ENCODE data around the gene ZNF22.
A peak's percentile ranks its signal among the peaks of the same experiment; 100 is the strongest.

Gene ZNF22

DNA sequence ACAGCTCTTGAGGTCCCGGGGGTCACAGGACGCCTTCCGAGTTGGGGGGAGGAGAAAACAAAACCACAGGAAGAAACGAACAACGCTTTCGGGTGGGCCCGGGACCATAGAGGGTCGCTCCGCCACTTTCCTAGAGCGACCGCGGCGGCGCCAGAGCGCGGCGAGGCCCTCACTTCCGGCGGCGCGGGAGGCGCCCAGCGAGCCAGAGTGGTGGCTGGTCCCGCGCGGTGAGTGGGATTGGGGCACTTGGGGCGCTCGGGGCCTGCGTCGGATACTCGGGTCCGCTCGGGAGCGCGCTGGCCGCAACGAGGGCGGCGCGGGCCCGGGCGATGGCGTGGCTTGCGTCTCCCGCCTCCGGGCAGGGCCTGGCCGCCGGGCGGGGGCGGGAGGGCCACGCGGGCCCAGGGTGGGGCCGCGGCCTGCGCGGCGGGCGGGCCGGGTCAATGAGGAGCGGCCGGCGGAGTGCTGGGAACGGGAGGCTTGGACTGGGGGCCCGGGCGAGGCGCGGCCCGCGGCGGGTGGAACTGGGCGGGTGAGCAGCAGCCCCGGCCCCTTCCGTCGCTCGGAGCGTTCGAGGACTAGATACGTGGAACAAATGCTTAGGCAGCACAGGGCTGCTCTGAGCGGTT lies at the start of gene ZNF22:
TSS of gene ZNF22 (plus strand) at position 172 of the 629 bp plus-strand sequence. CDS start 2,446 bp downstream, outside the sequence.
- DNase-seq (ENCODE audit: low read depth): peak; percentile 53

DNA sequence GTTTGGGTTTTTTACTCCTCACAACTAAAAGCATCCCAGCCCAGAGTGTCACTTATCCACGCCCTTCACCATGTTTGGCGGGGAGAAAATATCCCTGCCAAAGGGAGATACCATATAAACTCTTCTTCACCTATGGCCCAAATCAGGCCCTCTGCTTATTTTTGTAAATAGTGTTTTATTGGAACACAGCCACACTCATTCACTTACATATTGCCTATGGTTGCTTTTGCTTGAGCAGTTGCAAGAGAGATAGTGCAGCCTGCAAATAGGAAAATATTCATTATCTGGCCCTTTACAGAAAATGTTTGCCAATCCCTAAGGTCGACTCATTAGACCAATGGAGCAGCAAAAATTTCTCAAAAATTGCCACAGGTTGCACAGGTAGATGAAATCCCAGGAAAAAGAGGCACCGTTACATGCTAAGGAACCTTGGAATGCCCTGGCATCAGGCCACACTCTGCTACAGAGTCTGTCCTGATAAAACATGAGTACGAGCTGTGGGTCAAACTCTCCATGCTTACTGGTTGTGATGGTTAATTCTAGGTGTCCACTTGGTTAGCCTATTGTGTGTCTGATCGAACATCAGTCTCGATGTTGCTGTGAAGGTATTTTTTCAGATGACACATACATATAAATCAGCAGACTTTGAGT lies 49.0 kb upstream of the ZNF22 start:
- DNase-seq (ENCODE audit: low read depth): no peak

DNA sequence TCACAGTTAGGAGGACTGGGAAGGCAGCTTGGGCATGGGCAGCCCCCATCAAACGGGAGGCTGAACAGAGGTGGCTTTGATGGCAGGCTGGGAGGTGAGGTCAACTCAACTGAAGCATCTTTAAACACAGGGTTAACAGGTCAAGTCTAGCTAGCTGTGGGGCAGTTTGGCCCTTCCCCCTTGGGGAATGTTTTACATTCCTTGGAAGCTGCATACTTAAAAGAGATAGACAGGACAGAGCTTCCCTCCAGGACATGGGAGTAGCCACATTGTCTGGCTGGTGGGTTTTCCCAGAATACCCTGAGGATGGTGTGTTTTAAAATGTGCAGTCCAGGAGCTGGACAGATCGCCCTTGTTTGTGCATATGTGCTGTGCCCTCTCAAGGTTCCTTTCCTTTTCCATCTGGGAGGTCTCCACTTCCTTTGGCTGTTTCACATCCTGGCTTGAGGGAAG lies 47.9 kb upstream of the ZNF22 start:
- DNase-seq (ENCODE audit: low read depth): no peak

DNA sequence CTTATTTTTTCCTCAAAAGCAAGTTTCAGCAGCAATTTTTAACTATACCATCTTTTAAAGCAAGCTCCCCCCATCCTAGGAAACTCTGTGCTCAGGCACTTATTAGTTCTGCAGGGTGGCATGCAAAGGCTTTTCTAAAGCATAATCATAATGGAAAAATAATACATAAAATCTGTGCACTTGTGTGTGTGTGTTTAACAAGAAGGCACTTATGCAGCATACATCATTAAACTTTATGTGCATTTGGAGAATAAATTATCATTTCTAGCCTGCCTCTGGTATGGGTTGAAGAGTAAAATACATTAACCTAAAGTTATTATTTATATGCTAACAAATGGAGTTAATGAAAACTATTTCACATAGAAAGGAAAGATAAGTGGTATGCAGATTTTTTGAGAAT lies 46.7 kb upstream of the ZNF22 start:
- DNase-seq (ENCODE audit: low read depth): no peak

DNA sequence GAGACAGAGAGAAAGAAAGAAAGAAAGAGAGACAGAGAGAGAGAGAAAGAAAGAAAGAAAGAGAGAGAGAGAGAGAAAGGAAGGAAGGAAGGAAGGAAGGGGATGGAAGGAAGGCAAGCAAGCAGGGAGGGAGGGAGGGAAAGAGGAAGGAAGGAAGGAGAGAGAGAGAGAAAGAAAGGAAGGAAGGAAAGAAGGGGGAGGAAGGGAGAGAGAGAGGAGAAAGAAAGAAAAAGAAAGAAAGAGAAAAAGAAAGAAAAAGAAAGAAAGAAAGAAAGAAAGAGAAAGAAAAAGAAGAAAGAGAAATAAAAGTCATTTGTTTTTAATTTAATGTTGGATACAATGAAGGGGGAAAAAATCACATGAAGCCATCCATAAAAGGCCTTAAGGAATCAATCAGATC lies 45.8 kb upstream of the ZNF22 start:
- no peak for DNase-seq (ENCODE audit: low read depth)

DNA sequence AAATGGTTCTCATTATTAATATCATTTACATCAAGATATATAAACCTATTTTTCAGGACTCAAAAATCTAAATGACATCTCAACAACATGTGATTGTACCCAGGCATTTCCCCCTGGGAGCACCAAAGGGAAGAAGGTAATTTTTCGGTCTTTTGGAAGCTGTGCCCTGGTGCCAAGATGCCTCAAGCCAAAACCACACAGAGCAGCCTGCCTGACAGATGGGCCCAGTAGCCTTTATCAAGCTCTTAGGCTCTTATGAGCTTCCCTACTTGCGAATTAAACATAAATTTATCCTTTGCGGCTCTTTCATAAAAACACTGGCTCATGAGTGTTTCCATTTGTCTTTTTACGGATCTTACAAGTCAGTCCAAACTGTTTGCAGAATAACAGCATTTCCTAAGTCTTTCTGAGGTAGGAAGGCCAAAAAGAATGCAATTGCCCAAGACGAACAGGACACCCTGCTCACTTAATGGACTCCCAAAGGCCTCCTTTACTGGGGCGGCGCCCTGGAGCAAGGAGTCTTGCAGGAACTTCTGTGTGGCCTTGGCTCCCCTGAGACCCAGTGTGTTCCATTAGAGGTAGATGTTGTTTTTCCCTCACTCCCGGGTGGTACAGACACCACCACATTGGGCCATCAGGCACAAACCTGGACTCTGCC lies 45.2 kb upstream of the ZNF22 start:
- no peak for DNase-seq (ENCODE audit: low read depth)

DNA sequence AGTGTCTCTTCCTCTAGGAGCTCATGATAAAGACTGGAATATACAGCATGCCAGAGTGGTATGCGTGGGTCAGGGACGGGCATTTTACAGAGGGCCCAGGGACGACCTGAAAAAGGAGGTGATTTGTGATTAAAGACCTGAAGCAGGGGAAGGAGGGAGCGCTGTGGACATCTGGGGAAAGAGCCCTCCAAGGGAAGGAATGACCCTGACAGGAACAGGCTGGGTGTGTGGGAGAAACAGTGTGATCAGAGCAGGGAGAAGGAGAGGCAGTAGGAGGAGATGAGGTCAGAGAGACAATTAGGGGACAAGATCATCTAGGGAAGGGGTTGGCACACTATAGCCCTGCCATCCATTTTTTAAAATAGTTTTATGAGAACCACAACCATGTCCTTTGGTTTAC lies 44.5 kb upstream of the ZNF22 start:
- no peak for DNase-seq (ENCODE audit: low read depth)

DNA sequence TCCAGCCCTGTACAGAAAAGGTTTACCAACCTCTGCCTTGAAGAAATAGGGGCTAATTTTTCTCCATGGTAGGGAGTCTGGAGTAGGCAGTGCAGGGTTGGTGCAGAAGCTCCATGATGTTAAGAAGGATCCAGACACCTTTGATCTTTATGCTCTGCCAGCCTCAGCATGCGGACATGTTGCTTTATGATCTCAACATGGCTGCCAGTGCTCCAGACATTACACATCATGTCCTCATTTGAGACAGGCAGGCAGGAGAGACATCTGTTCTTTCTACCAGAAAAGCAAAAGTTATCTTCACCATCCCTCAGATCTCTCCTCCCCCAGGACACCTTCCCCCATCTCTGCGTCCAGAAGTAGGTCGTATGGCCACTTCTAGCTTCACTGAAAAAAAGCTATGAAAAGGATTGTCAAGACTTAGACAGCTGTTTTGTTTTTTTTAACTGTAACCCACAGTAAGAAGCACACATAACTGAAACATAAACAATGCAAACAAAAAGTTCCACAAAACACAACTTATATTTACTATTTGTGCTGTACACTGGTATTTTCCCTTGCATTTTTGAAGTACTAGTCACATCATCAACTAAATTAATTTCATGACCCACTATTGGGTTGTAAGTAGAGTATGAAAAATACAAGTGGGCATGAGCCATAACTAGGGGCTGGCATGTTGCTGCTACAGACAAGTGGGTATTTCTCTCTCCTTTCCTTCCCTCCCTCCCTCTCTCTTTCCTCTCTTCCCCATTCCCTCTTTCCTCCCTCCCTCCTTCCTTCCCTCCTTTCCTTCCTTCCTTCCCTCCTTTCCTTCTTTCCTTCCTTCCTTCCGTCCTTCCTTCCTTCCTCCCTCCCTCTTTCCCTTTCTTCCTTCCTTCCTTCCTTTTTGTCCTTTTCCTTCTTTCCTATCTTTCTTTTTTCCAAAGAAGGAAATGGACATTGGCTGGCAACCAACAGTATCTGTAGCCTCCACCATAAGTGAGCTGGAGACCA lies 43.7 kb upstream of the ZNF22 start:
- DNase-seq (ENCODE audit: low read depth): no peak

DNA sequence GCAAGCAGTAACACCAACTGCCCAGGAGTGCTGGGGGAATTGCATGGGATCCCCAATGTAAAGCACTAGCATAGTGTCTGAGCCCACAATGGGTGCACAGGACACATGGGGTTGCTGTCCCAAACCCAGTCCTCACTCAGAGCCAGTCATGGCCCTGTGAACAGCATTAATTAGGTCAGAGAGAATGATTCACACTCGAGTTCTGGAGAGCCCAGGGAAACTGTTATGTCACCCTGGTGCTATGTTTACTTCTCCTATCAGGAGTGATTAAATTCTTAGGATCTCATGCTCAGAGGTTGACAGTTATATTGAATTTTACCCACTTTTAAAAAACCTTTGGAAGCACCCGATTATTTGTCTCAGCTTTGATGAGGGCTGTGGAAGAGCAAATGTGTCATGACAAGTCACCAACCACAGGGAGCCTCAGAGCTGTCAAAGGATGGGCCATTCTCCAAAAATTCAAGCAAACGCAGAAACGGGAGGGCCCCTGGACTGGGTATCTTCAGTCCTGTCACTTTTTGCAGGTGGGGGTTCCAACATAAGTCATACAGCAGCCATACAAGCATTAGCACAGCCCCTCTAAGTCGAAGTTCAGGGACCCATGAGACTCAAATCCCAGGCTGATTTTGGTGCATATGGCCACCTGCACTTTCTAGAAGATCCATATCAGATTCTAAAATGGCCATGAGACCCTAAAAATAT lies 42.4 kb upstream of the ZNF22 start:
- DNase-seq (ENCODE audit: low read depth): no peak

DNA sequence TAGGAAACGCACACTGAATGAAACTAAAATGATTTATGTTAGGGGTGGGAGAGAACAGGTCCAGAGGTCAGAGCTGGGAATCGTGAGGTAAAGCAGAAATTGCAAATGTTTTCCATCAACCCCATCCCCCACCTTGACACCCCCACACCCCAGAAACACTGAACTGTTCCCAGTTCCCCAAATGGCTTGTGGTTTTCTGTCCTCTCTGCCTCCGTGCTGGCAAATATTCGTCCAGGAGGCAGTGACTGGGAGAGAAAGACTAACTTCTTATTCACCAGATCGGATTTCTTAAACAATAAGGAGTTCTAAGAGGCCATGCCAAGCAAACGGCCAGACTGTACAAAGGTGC lies 41.9 kb upstream of the ZNF22 start:
- no peak for DNase-seq (ENCODE audit: low read depth)

DNA sequence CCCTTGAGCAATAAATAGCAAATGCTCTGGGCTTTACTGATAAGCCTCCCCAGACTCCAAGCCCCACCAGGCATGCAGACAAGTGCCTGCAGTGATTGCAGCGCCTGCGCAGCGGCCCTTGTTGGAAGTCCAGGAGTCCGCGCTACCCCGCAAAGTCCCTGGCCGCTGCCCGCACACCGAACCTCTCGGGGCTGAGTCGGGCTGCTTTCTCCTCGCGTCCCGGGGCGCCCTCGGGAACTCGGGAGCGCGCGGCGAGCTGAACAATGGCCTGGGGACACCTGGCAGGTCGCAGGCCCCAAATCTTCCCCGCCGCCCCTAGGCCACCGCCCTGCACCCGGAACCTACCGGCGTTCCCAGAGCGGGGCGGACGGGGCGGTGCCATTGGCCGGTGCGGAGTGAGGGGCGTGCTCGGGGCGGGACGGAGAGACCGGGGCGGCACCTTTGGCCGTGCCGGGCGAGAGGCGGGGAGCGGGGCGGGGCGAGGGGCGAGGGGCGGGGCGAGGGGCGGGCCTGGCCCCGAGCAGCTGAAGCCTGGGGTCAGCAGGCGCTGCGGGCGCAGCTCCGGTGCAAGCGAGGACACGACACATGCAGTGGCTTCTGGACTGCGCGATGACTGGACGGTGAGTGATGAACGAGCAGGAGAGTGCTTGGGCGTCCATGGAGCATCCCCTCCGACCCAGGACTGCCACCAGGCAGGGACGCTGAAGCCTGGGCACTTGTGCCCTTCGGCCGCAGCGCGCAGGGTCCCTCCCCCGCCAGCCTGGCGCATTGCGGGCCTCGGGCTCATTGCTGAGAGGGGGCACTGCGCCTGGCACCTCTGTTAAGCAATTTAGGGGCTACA lies 41.3 kb upstream of the ZNF22 start, which contains the start of gene RASSF4:
TSS of gene RASSF4 (plus strand) at position 556 of the 841 bp plus-strand sequence. CDS start 10,401 bp downstream, outside the sequence.
- DNase-seq (ENCODE audit: low read depth): peak; percentile 79

DNA sequence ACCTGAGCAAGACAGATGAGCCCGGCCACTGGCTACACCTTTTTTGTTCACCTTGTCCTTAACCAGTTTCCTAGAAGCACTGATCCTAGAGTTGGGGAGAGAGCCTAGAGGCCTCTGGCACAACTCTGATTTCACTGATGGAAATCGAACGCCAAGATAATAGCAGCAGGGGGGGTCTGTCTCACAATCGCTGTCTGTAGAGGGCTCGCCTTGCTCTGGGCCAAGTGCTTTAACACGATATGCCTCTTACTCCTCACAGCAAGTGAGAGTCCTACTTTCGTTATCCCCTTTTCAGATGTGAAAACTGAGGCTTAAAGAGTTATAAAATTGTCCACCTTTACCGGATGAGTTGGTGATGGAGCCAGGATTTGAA lies 40.6 kb upstream of the ZNF22 start:
- no peak for DNase-seq (ENCODE audit: low read depth)

DNA sequence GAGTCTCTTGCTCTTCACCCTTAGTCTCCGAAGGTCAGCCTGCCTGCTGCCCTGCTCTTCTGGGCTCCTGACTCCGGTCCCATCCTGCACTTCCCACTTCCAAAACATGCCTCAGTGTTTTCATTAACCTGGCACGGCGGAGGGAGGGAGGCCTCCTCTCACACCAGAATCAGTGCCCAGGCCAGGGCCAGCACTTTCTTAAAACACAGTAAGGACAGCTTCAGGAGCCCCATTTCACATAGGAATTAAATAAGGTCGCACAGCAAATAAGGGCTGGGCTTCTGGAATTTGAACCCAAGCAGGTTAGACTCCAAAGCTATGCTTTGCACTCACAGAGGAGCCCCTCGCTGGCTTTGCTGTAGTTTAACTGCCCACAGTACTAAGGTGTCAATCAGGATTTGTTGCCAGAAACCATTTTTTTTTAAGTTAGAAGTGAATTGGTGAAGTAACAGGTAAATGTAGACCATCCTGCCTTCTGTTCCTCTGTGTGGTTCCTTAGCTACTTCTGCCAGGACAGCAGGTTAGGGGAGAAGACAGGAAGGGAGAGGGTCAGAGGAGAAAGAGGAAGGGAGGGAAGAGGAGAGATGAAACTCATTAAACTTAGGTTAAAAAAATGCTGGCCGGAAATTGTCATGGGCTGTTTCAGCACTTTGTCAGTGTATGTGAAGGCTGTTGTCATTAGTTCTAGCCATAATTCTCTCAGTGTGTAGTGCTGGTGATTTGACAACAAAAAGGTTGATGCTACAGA lies 40.1 kb upstream of the ZNF22 start:
- DNase-seq (ENCODE audit: low read depth): no peak

DNA sequence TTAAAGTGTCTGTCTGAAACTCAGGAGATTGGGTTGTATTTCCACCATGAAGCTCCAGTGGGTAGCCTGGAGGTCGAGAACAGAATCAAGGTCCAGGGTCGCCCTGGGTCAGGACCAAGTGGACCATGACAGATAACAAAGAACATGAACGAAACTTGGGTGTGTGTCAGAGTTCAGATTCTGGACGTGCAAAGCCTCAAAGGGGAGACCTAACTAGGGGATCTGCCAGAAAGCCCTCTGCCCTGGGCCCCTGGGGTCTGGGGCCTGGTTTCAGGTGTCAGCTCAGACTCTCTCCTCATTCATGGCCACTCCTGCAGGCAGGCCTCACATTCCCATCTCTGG lies 39.5 kb upstream of the ZNF22 start:
- DNase-seq (ENCODE audit: low read depth): no peak

DNA sequence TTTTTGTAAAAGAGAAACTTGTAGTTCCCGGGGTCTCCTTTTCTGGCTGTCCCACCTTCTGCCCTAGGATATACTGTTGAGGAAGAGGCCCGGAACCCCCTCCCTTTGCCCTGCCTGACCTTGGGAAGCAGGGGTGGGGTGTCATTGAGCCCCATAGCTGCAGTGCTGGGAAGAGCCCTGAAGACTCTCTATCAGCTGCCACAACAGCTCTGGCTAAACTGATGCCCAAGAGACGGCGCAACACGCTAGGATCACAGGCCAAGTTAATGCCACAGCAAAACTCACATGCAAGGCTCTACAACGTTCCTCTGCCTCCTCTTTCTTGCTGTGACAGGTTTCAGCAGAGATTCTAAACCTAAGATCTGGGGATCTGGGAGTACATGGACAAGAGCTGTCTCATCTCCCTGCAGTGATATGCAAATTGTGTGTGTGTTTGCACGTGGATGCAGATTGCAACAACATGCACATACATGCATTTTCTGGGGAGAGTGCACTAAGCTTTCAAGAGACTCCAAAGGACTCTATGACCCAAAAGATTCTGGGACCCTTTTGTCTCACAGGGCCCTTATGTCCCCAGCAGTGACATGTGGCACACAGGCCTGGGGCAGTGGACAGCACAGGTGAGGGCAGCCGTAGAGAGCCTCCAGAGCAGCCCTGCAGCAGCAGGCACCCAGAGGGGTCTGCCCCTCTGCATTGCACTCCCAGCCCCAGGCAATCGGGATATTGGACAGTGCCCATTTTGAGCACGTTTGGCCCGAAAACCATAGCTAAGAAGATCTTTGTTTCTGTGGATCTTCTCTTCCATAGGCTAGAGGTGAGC lies 38.6 kb upstream of the ZNF22 start:
- DNase-seq (ENCODE audit: low read depth): no peak

DNA sequence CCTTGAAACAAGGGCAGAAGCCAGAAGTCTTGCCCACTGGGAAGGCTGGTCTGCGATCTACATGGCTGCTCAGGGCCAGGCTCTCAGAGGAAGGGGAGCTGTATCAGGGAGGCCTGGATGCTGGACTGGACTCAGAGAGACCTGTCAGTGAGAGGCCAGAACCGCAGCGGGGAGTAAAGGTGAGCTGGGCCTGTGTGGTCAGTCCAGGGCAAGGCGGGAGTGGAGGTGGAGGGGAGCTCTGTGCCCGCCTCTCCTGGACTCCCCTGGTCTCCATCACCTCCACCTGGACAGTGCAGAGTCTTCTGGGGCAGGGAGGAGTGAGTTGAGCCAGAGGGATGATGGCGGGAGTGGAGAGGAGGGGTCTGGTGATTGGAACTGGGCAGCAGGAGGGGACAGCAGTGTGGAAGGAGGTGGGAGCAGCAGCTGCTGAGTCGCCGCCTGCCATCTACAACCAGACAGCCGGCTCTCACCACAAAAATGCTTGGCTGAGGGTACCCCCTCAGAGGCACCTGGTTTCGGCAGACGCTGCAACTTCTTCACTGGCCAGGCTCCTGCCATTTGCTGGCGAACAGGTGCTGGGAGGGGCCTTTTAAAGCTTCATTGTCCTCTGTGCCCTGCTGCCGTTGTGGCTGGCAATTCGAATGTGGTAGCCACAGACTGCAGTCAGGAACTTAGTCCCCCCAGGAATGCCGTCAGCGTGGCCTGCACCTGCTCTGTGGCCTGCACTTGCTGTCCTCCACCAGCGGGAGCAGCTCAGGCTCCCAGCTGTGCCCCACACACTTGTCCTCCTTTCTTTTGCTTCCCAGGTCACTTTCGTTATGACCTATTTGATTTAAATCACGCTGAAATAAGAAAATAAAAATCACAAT lies 37.6 kb upstream of the ZNF22 start:
- DNase-seq (ENCODE audit: low read depth): no peak

DNA sequence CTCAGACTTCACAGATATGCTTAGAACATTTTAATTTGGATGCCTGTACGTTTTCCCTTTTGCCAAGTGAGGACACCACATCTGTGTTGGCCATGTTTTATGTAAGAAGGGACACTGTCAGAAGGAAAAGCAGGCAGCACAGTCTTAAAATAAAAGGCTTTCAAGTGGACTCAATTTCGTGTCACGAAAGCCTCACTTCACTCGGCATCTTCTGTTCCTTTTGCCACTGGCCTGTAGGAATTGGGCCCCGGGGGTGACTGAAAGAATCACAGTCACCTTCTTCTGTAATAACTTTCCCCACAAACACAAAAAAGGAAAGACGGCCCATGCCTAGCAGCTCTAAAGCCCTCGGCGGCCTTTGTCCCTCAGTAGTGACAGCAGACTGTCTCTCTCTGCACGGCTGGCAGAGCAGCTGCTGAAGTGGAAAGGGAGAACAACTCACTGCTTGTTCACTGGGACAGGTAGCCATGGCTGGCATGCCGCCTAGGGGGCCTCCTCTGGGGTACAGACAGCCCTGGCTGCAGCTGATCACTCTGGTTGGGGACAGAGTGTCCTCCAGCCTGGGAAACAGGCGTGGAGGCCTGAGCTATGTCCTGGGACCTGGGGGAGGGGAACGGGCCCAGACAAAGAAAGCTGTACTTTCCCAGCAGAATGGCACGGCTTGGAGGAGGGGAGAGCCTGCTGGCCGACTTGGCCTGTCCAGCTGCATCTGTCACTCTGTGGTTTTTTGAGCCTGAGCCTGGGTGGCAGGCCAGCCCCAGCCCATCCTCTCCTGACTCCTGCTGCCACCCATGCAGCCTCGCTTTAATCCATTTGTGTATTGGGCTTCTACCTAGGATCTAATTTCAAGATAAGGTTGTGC lies 36.7 kb upstream of the ZNF22 start:
- DNase-seq (ENCODE audit: low read depth): no peak
